GM23338 (cell line): ENCODE data around the gene FAT1. TPM values are rescaled to one million over a fixed set of nuclear protein-coding genes. Genes with fewer than 3 reads are reported as not detected.

Source experiments
- ATAC-seq: fragments of 200-7000 bp; cut with Tn5 transposase; 3 replicates; pipeline ENCODE4 v1.9.1; 2020
- DNase-seq: peaks from one replicate; pipeline ENCODE4 v3.0.0-alpha.2; 2015; ENCODE audit warnings: low spot score
- H2AFZ ChIP-seq: fragments of 200-600 bp; sonication (generic); 2 replicates; pipeline ENCODE4 v1.8.0; 2016; ENCODE audit warnings: antibody characterized with exemption, mild to moderate bottlenecking, moderate library complexity
- H3F3A ChIP-seq: fragments of 200-600 bp; sonication (generic); replicated peaks from 2 replicates; pipeline ENCODE4 v1.8.0; 2017; ENCODE audit warnings: antibody characterized with exemption, mixed run types, low read depth
- H3K27ac ChIP-seq: fragments of 200-600 bp; sonication (generic); 2 replicates; pipeline ENCODE4 v1.6.1; 2016; ENCODE audit warnings: low read depth
- H3K27me3 ChIP-seq: fragments of 200-600 bp; sonication (generic); 2 replicates; pipeline ENCODE4 v1.8.0; 2016; ENCODE audit warnings: mild to moderate bottlenecking, mixed run types, moderate library complexity; ENCODE audit not compliant: insufficient read depth
- H3K36me3 ChIP-seq: fragments of 200-600 bp; sonication (generic); 2 replicates; pipeline ENCODE4 v1.8.0; 2016; ENCODE audit warnings: mild to moderate bottlenecking; ENCODE audit not compliant: insufficient read depth
- H3K4me1 ChIP-seq: fragments of 200-600 bp; sonication (generic); 2 replicates; pipeline ENCODE4 v1.8.0; 2016; ENCODE audit warnings: mild to moderate bottlenecking, moderate library complexity; ENCODE audit not compliant: insufficient read depth
- H3K4me2 ChIP-seq: fragments of 200-600 bp; sonication (generic); 2 replicates; pipeline ENCODE4 v1.7.1; 2017; ENCODE audit warnings: mixed run types
- H3K4me3 ChIP-seq: fragments of 200-600 bp; sonication (generic); 2 replicates; pipeline ENCODE4 v1.6.1; 2016; ENCODE audit warnings: mixed run types
- H3K79me2 ChIP-seq: fragments of 200-600 bp; sonication (generic); replicated peaks from 2 replicates; pipeline ENCODE4 v1.8.0; 2017; ENCODE audit warnings: mild to moderate bottlenecking; ENCODE audit not compliant: insufficient read depth
- H3K9me2 ChIP-seq: fragments of 200-600 bp; sonication (generic); 2 replicates; pipeline ENCODE4 v1.8.0; 2017; ENCODE audit not compliant: insufficient read depth
- H4K20me1 ChIP-seq: fragments of 200-600 bp; sonication (generic); replicated peaks from 2 replicates; pipeline ENCODE4 v1.8.0; 2017; ENCODE audit warnings: mild to moderate bottlenecking; ENCODE audit not compliant: insufficient read depth
- H3K27ac Mint-ChIP-seq: 2 replicates; pipeline ENCODE4 v1.8.0; 2020; ENCODE audit warnings: inconsistent platforms, mild to moderate bottlenecking, moderate library complexity, mixed read lengths
- H3K27me3 Mint-ChIP-seq: 3 replicates; pipeline ENCODE4 v1.8.0; 2022; ENCODE audit warnings: low read depth, mild to moderate bottlenecking, moderate library complexity, mixed read lengths, inconsistent platforms; ENCODE audit not compliant: insufficient read depth, poor library complexity
- H3K36me3 Mint-ChIP-seq: 3 replicates; pipeline ENCODE4 v1.8.0; 2021; ENCODE audit warnings: low read depth, mild to moderate bottlenecking, inconsistent platforms, moderate library complexity, mixed read lengths
- H3K4me1 Mint-ChIP-seq: 3 replicates; pipeline ENCODE4 v1.8.0; 2020; ENCODE audit warnings: mild to moderate bottlenecking, inconsistent platforms, mixed read lengths
- H3K4me3 Mint-ChIP-seq: 3 replicates; pipeline ENCODE4 v1.8.0; 2021; ENCODE audit warnings: moderate library complexity, mild to moderate bottlenecking, inconsistent platforms, mixed read lengths
- H3K9me3 Mint-ChIP-seq: 3 replicates; pipeline ENCODE4 v1.8.0; 2020; ENCODE audit warnings: moderate library complexity, mild to moderate bottlenecking, inconsistent platforms, mixed read lengths
- CREB1 ChIP-seq: fragments of 250-450 bp; sonication (Bioruptor Pico); IDR thresholded peaks from 2 replicates; pipeline ENCODE4 v1.5.0; 2020; ENCODE audit warnings: low read depth, mild to moderate bottlenecking, moderate library complexity
- CTCF ChIP-seq, 2 experiments: fragments of 200-600 bp in 1 of 2; sonication (generic) in 1 of 2; conservative IDR thresholded peaks; 2 replicates each; pipeline versions ENCODE4 v1.5.1 to v1.6.1; 2016 to 2017; ENCODE audit warnings: antibody characterized with exemption in 2 of 2, low read depth in 2 of 2, mild to moderate bottlenecking in 2 of 2, moderate library complexity in 1 of 2
- ETS1 ChIP-seq: IDR thresholded peaks from 2 replicates; pipeline ENCODE4 v1.6.1; 2016; ENCODE audit warnings: antibody characterized with exemption
- EZH2 ChIP-seq: fragments of 200-600 bp; sonication (generic); IDR thresholded peaks from one replicate; pipeline ENCODE4 v1.8.0; 2017; ENCODE audit warnings: antibody characterized with exemption, mild to moderate bottlenecking, low read depth; ENCODE audit not compliant: unreplicated experiment
- EZH2phosphoT487 ChIP-seq: fragments of 200-600 bp; sonication (generic); IDR thresholded peaks from one replicate; pipeline ENCODE4 v1.8.1; 2018; ENCODE audit warnings: antibody characterized with exemption; ENCODE audit not compliant: unreplicated experiment
- NANOG ChIP-seq: IDR thresholded peaks from 2 replicates; pipeline ENCODE4 v1.6.1; 2016; ENCODE audit warnings: antibody characterized with exemption, borderline replicate concordance
- POLR2AphosphoS5 ChIP-seq: IDR thresholded peaks from 2 replicates; pipeline ENCODE4 v1.6.1; 2016; ENCODE audit warnings: antibody characterized with exemption, low read depth
- REST ChIP-seq: IDR thresholded peaks from one replicate; pipeline ENCODE4 v1.6.1; 2018; ENCODE audit warnings: antibody characterized with exemption; ENCODE audit not compliant: unreplicated experiment
- STAT1 ChIP-seq: IDR thresholded peaks from one replicate; pipeline ENCODE4 v1.6.1; 2016; ENCODE audit warnings: antibody characterized with exemption; ENCODE audit not compliant: unreplicated experiment
- ZNF114 ChIP-seq: fragments of 250-450 bp; sonication (Bioruptor Pico); IDR thresholded peaks from 2 replicates; pipeline ENCODE4 v1.5.0; 2020; ENCODE audit warnings: mild to moderate bottlenecking, moderate library complexity
- ZNF331 ChIP-seq: fragments of 250-450 bp; sonication (Bioruptor Pico); IDR thresholded peaks from 2 replicates; pipeline ENCODE4 v1.5.0; 2020; ENCODE audit warnings: low read depth, mild to moderate bottlenecking, moderate library complexity
- polyA plus RNA-seq: library from polyadenylated mRNA; unstranded; fragments of >200 nt; fragmentation: Nextera tagmentation; extraction: Ambion mirVana; gene quantifications from 2 replicates; pipeline ENCODE4 v1.2.1, GENCODE V29; 2016
- total RNA-seq: library from RNA; depleted of rRNA; stranded (reverse); fragments of >200 nt; shearing (Covaris generic); gene quantifications from 2 replicates; pipeline ENCODE4 v1.2.3, GENCODE V29; 2014

FAT1 gene
- total and polyA plus RNA-seq, 2 experiments from 2014 or later = 37.6 to 137 TPM

- H4K20me1 ChIP-seq = no peaks in the 10 kb centered on the region
- H3K4me1 Mint-ChIP-seq = no peaks in the 10 kb centered on the region
- peaks cover 84% of the 10 kb centered on the region for H3K36me3 Mint-ChIP-seq
- H3K9me3 Mint-ChIP-seq = no peaks in the 10 kb centered on the region
- H3K9me2 ChIP-seq = no peaks in the 10 kb centered on the region
- H3K4me1 ChIP-seq = no peaks in the 10 kb centered on the region
- no peak overlapping the region for H2AFZ ChIP-seq
- no peak overlapping the region for H3K4me3 ChIP-seq
- H3K27me3 ChIP-seq = no peaks in the 10 kb centered on the region
- DNase-seq (no peak), ATAC-seq (no peak)
- H3K4me3 Mint-ChIP-seq = no peak overlapping the region
- TF ChIP-seq ETS1 = no peak
- TF ChIP-seq CTCF (conservative IDR thresholded peaks at IDR 0.05; ENCODE audit: low read depth in 2 of 2) = no peak
- TF ChIP-seq ZNF331 (CRISPR knock-in tag) = no peak
- no peak for TF ChIP-seq REST
- TF ChIP-seq EZH2 = no peak
- TF ChIP-seq NANOG = no peak
- no peak for TF ChIP-seq STAT1
- no peak for TF ChIP-seq EZH2phosphoT487
- TF ChIP-seq POLR2AphosphoS5 = no peak
- peaks cover 38% of the 10 kb centered on the region for H3K36me3 ChIP-seq
- peaks cover 6% of the 10 kb centered on the region for H3K27me3 Mint-ChIP-seq
- no peak overlapping the region for H3K27ac Mint-ChIP-seq
- H3K27ac ChIP-seq = no peak overlapping the region
- no peaks in the 10 kb centered on the region for H3F3A ChIP-seq
- H3K4me2 ChIP-seq = no peak overlapping the region
- H3K79me2 ChIP-seq = no peaks in the 10 kb centered on the region
Measured at GRCh38 chr4:186596850-186597390, 126.7 kb downstream of the FAT1 start.

- Histone ChIP-seq H3K4me3 (no peak overlapping the region), H3K36me3 (peaks cover 32% of the 10 kb centered on the region)
- TF ChIP-seq ZNF331 (CRISPR knock-in tag) = no peak
- no peak for TF ChIP-seq NANOG
- TF ChIP-seq ZNF114 (CRISPR knock-in tag) = no peak
- TF ChIP-seq CTCF (conservative IDR thresholded peaks at IDR 0.05; ENCODE audit: low read depth in 2 of 2) = no peak
- TF ChIP-seq CREB1 (CRISPR knock-in tag) = no peak
- no peak for TF ChIP-seq STAT1
- TF ChIP-seq EZH2phosphoT487 = no peak
Measured at GRCh38 chr4:186596346-186596745, 127.3 kb downstream of the FAT1 start.

More at GRCh38 chr4:186596346-186596745, 127.3 kb downstream of the FAT1 start:
- Histone ChIP-seq H3K79me2 (no peaks in the 10 kb centered on the region), H4K20me1 (no peaks in the 10 kb centered on the region), H3K27ac (0 out of 2 replicates have a peak overlapping the region, but pooled peaks have one; percentile 1), H3K4me2 (no peak overlapping the region), H3K9me2 (no peaks in the 10 kb centered on the region), H2AFZ (no peak overlapping the region), H3F3A (no peaks in the 10 kb centered on the region), H3K27me3 (no peaks in the 10 kb centered on the region), H3K4me1 (no peaks in the 10 kb centered on the region)
- ATAC-seq (no peak), DNase-seq (no peak)
- Mint-ChIP-seq H3K4me3 (no peak overlapping the region), H3K27ac (no peak overlapping the region), H3K4me1 (peaks cover under 1% of the 10 kb centered on the region; the same call in 2 of the 3 replicates), H3K36me3 (peaks cover 78% of the 10 kb centered on the region), H3K27me3 (peaks cover 6% of the 10 kb centered on the region), H3K9me3 (no peaks in the 10 kb centered on the region)
